NCI-H524 (cell line): Measurements from ENCODE around the gene AUTS2.
"Not testable (repeated sequence)": the region's sequence is repeated elsewhere in the genome, so short reads cannot be mapped to it uniquely, and the experiment has no call there.

Experiments used
- DNase-seq, 2 experiments: peaks; one replicate each; lab custom pipeline; 2025; lab: John Stamatoyannopoulos, UW

AUTS2 gene

GRCh38 chr7:70577078-70577477, 978.8 kb downstream of the AUTS2 start:
- DNase-seq: peak; percentile 46 to 70

GRCh38 chr7:70578131-70578530, 979.9 kb downstream of the AUTS2 start:
- DNase-seq: no peak

GRCh38 chr7:70579397-70580097, 981.3 kb downstream of the AUTS2 start:
- no peak for DNase-seq

GRCh38 chr7:70580161-70580560, 981.9 kb downstream of the AUTS2 start:
- DNase-seq: no peak

- peak; percentile 60 to 80 for DNase-seq
Observed at GRCh38 chr7:70582927-70583895, 984.9 kb downstream of the AUTS2 start.

- DNase-seq: peak; percentile 73 to 90
Observed at GRCh38 chr7:70583965-70584883, 985.9 kb downstream of the AUTS2 start.

GRCh38 chr7:70585071-70585470, 986.8 kb downstream of the AUTS2 start:
- DNase-seq: peak in 1 of 2 experiments; percentile 47

GRCh38 chr7:70586822-70587221, 988.5 kb downstream of the AUTS2 start:
- DNase-seq: no peak

- no peak for DNase-seq
Observed at GRCh38 chr7:70587739-70588138, 989.5 kb downstream of the AUTS2 start.

- DNase-seq: no peak
Observed at GRCh38 chr7:70588191-70588921, 990.1 kb downstream of the AUTS2 start.

- DNase-seq: no peak
Observed at GRCh38 chr7:70589010-70589409, 990.7 kb downstream of the AUTS2 start.

- no peak for DNase-seq
Observed at GRCh38 chr7:70589590-70589989, 991.3 kb downstream of the AUTS2 start.

- DNase-seq: no peak
Observed at GRCh38 chr7:70590126-70590854, 992.0 kb downstream of the AUTS2 start.

- DNase-seq: no peak
Observed at GRCh38 chr7:70591643-70592042, 993.4 kb downstream of the AUTS2 start.

GRCh38 chr7:70592171-70592570, 993.9 kb downstream of the AUTS2 start:
- DNase-seq: no peak

GRCh38 chr7:70594170-70594569, 995.9 kb downstream of the AUTS2 start:
- no peak for DNase-seq

GRCh38 chr7:70594885-70595284, 996.6 kb downstream of the AUTS2 start:
- DNase-seq: not testable (repeated sequence)

GRCh38 chr7:70595370-70595754, 997.1 kb downstream of the AUTS2 start:
- DNase-seq: peak in 1 of 2 experiments; percentile 31

GRCh38 chr7:70595755-70596597, 997.7 kb downstream of the AUTS2 start:
- peak in 1 of 2 experiments; percentile 49 for DNase-seq

- no peak for DNase-seq
Observed at GRCh38 chr7:70596598-70596913, 998.3 kb downstream of the AUTS2 start.
